Posterior cingulate gyrus (tissue), 11 donors: ENCODE results near the gene PI16.

Experiments used
- DNase-seq, 10 donors: peaks; one replicate each; pipeline versions ENCODE4 v3.0.0 to v3.0.0-alpha.2; 2020 to 2021; ENCODE audit warnings: mixed read lengths in 3 of 10
- intact Hi-C: fragments of 100-400 bp; cut with DNase I; formaldehyde crosslinking; loops from one replicate; pipeline ENCODE4 v1.15.1; 2023

PI16 gene

GRCh38 chr6:36955136-36955535 lies 598 bp downstream of the PI16 start:
- peak in 2 of 10 donors; percentile 72 to 75 for DNase-seq
- intact Hi-C loops, result no loop called here

- intact Hi-C loops, result no loop called here
These were observed 1.3 kb downstream of the PI16 start for GRCh38 chr6:36955671-36956445.

GRCh38 chr6:36956446-36956820 lies 1.9 kb downstream of the PI16 start:
- intact Hi-C loops, result no loop called here
- no peak for DNase-seq

More at GRCh38 chr6:36955671-36956445, 1.3 kb downstream of the PI16 start:
- DNase-seq, result peak in 2 of 10 donors; percentile 42 to 73

GRCh38 chr6:36957773-36958271 lies 3.3 kb downstream of the PI16 start:
- intact Hi-C loops, result no loop called here
- DNase-seq, result peak in 2 of 10 donors; percentile 70 to 78

DNA sequence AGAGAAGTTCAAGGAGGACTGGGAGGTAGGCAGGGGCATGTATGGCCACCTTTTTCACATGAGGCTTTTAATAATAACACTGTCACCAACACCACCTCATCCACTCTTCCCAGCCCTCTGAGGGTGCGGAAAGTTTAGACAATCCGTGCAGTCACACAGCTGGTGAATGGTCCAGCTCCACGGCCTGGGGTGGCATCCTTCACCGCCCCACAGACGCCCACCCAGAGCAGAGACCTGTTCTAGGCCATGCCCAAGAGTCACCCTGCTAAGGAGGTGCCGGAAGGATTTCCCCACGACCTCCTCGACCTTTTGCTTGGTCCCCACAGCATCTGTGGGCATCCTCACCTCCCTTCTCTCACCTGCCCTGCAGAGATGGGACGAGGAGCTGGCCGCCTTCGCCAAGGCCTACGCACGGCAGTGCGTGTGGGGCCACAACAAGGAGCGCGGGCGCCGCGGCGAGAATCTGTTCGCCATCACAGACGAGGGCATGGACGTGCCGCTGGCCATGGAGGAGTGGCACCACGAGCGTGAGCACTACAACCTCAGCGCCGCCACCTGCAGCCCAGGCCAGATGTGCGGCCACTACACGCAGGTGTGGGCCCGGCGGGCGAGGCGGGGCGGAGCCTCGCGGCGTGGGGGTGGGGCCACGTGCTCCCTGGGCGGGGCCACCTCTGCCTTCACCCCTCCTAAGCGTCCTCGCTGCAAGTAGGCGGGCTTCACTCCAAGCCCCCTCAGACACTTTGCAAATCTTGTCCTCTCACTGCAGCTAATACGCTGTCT lies 4.4 kb downstream of the PI16 start:
- DNase-seq, result peak in 2 of 10 donors; percentile 70 to 75
- intact Hi-C loops, result no loop called here

GRCh38 chr6:36959555-36960250 lies 5.2 kb downstream of the PI16 start:
- intact Hi-C loops, result no loop called here
- peak in 2 of 10 donors; percentile 62 to 76 for DNase-seq

DNA sequence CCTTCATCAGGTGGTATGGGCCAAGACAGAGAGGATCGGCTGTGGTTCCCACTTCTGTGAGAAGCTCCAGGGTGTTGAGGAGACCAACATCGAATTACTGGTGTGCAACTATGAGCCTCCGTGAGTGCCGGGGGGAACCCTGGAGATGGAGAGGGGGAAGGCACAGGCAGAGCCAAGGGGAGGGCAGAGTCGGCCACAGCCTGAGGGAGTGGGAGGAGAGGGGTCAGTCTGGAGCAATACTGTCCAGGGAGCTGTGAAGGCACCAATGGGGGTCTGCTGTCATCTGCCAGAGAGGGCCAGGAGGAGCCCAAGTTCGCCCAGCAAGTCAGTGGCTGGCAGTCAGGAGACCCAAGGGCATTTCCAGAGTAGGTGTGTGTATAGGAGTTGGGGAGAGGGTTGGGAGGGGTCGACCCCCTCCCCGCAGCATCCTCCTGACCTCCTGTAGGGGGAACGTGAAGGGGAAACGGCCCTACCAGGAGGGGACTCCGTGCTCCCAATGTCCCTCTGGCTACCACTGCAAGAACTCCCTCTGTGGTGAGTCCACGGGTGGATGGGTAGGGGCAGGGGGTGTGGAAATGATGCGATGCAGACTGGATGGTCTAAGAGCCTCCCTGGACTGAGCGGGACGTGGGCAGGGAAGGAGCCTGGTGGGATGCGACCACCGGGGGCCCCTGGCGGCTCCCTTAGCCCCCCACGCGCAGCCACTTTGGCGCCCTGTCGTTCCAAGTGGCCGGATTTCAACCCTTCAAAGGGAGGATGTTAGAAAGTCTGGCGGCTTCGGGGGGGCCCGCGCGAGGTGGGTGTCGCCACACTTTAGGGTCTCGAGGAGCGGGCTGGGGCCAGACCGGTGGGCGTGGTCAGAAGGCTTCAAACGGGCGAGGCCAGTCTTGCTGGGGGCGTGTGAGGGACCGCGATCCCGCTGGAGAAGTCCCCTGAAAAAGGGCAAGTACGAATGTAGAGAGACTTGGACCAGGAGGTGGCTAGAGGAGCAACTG lies 7.2 kb downstream of the PI16 start:
- DNase-seq, result peak in 2 of 10 donors; percentile 59 to 78
- intact Hi-C loops, result no loop called here

DNA sequence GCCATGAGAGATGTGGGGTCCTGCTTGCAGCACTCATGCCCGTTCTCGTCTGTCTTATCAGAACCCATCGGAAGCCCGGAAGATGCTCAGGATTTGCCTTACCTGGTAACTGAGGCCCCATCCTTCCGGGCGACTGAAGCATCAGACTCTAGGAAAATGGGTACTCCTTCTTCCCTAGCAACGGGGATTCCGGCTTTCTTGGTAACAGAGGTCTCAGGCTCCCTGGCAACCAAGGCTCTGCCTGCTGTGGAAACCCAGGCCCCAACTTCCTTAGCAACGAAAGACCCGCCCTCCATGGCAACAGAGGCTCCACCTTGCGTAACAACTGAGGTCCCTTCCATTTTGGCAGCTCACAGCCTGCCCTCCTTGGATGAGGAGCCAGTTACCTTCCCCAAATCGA lies 8.3 kb downstream of the PI16 start:
- DNase-seq, result peak; percentile 47 to 96 (median 69)
- intact Hi-C loops, result no loop called here

- intact Hi-C loops, result no loop called here
These were observed 9.1 kb downstream of the PI16 start for GRCh38 chr6:36963451-36964290.

GRCh38 chr6:36964349-36964748 lies 9.8 kb downstream of the PI16 start:
- DNase-seq, result peak in 2 of 10 donors; percentile 37 to 72
- intact Hi-C loops, result no loop called here

More at GRCh38 chr6:36963451-36964290, 9.1 kb downstream of the PI16 start:
- DNase-seq, result peak in 2 of 10 donors; percentile 81 to 89

- intact Hi-C loops, result no loop called here
- DNase-seq, result peak in 1 of 10 donors; percentile 50
These were observed 10.4 kb downstream of the PI16 start for GRCh38 chr6:36964908-36965307.

- peak in 1 of 10 donors; percentile 33 for DNase-seq
- intact Hi-C loops, result no loop called here
These were observed 12.8 kb downstream of the PI16 start for GRCh38 chr6:36967301-36967700.

DNA sequence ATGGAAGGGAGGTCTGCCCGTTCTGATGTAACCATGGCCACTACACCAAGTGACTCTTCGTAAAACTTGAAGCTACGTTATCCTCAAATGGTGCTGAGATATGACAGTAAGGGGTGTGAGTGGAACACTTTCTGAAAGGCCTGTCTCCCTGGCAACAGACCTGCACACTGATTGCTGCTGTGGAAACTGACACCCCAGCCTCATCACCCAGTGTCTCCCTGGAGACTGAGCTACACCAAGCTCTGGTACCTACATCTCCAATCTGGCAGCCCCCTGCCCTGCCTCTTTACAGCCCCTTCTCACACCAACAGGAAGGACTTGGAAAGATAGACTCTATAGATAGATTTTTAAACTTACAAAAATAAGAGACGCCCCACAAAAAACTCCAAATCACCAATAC lies 13.2 kb downstream of the PI16 start:
- intact Hi-C loops, result no loop called here

GRCh38 chr6:36968266-36968977 lies 13.9 kb downstream of the PI16 start:
- intact Hi-C loops, result no loop called here

More for the DNA sequence above, 13.2 kb downstream of the PI16 start:
- peak in 1 of 10 donors; percentile 54 for DNase-seq

DNA sequence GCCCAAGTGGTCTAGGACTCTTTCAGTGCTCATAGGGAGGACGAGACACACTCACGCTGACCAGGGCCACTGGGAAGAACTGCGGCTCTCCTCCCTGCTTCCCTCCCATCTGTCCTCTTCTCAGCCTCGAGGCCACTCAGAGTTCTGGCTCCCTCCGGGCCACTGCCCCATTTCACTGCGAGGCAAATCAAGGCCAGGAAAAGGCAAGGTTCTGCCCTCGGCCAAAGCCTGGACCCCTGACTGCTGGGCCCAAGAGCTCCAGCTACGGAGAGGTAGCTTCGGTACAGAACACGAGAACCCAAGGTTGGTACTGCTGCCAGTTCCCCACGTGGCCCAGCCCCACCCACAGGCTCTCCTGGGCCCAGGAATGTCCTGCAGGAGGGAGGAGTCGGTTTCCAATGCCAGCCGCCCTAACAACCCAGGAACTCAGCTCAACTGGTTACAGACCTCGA lies 14.7 kb downstream of the PI16 start:
- intact Hi-C loops, result no loop called here
- DNase-seq, result no peak

More at GRCh38 chr6:36968266-36968977, 13.9 kb downstream of the PI16 start:
- peak in 1 of 10 donors; percentile 74 for DNase-seq

DNA sequence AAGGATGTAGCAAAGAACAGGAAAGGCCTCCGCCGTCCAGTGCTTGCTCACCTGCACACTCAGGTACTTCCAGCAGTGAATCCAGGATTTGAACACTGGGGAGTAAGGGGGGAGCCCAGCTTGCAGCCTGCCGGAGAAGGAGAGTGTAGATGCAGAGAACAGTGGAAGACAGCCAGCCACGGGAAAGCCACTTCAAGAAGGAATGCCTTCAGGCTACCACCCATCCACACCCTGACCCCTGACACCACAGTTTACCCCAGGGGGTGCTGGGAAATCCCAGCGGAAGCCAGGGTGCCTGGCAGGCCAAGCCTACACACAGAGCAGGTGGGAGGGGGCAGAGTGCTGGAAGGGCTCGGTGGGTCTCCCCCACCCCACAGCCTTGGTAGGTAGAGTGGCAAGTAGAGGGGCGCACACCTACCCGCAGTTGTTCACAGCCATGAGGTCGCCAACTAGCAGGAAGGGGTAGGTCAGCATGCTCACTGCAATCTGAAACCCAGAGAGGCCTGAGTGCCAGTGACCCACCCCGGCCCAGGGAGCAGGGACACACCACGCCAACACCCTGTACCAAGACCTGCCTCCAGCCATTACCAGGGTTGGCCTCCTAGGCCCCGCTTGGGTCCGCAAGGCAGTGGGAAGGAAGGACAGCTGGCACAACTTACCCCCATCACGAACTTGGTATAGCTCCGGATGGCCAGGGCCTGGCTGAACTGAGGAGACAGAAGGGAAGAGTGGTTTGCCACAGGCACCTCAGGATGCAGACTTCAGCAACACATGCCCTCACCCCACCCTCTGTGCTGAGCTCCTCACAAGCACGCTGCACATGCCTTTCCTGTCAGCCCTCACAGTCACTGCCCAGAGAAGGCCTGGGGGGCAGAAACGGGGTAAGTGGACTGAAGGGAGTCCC lies 15.7 kb downstream of the PI16 start:
- intact Hi-C loops, result no loop called here
- no peak for DNase-seq
